ENCODE data around the gene FAM131A.
"Not testable (repeated sequence)": the region's sequence is repeated elsewhere in the genome, so short reads cannot be mapped to it uniquely, and the experiment has no call there.

Gene FAM131A

GRCh38 chr3:184320104-184320445 is 17.3 kb upstream of the FAM131A start:
- peak; percentile 94 for DNase-seq

- DNase-seq: no peak
These were observed 15.7 kb upstream of the FAM131A start for GRCh38 chr3:184321666-184322065.

DNA sequence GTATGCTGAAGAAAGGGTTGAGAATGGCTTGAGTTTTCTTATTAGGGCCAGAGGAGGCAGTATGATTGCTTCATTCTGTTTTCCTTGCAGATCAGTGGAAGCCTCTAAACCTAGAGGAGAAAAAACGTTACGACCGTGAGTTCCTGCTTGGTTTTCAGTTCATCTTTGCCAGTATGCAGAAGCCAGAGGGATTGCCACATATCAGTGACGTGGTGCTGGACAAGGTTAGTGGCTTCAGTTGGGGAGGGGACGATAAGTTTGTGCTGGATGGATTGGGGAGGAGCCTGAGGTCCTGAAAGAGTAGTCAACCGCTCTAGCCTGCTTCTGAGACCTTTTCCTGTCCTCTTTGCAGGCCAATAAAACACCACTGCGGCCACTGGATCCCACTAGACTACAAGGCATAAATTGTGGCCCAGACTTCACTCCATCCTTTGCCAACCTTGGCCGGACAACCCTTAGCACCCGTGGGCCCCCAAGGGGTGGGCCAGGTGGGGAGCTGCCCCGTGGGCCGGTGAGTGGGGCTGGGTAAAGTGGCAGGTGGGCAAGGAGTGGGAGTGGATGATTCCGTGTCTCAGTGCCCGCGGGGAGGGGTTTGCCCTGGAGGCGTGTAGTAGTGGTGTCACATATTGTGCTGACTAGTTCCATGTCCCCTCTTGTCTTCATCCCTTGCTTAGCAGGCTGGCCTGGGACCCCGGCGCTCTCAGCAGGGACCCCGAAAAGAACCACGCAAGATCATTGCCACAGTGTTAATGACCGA is 14.5 kb upstream of the FAM131A start:
- no peak for DNase-seq

GRCh38 chr3:184323696-184324095 is 13.7 kb upstream of the FAM131A start:
- DNase-seq: no peak

GRCh38 chr3:184325269-184325668 is 12.1 kb upstream of the FAM131A start:
- DNase-seq: no peak

- no peak for DNase-seq
These were observed 11.6 kb upstream of the FAM131A start for GRCh38 chr3:184325715-184326369.

DNA sequence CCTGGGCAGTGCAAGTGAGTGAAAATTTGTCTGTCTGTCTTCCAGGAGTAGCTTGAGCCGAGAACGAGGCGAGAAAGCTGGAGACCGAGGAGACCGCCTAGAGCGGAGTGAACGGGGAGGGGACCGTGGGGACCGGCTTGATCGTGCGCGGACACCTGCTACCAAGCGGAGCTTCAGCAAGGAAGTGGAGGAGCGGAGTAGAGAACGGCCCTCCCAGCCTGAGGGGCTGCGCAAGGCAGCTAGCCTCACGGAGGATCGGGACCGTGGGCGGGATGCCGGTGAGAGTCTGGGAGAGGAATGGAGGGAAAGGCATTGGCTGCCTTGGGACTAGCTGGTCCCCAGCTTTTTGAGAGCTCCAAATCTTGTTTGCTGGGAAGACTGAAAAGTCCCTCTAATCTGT is 10.2 kb upstream of the FAM131A start:
- no peak for DNase-seq

DNA sequence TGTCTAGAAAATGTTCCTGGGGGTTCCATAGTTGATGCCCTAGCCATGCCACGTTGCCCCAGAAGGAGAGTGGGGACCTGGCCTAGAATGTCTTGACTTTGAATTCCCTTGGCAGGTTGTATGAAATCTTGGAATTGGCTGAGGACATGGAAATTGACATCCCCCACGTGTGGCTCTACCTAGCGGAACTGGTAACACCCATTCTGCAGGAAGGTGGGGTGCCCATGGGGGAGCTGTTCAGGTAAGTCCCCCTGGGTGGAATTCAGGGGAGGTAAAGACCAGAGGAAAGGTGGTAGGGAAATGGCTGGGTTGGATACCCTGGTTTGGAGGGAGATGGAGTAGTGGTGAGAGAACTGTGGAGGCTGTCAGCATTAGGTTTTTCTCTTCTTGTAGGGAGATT is 8.9 kb upstream of the FAM131A start:
- no peak for DNase-seq

- peak; percentile 20 for DNase-seq
These were observed 4.9 kb upstream of the FAM131A start for GRCh38 chr3:184332370-184333090.

- no peak for DNase-seq
These were observed 4.2 kb upstream of the FAM131A start for GRCh38 chr3:184333190-184333589.

DNA sequence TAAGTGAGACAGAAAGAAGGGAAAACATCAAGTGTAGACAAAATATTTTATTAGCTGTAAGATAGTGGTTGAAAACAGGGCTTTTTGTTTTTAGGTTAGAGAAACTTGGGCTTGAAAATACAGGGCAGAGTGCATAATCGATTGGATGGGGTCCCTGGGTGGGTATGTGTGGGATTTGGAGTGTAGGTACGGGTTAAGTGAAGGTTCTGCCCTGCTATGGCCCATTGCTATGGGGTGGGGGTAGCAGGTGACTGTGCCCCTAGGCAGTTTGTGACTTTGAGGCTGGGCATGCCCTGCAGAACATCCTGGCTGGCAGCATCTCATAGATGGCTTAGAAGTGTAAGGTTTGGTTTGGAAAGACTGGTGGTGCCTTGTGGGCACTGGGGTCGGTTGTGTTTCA is 3.7 kb upstream of the FAM131A start:
- DNase-seq: no peak

DNA sequence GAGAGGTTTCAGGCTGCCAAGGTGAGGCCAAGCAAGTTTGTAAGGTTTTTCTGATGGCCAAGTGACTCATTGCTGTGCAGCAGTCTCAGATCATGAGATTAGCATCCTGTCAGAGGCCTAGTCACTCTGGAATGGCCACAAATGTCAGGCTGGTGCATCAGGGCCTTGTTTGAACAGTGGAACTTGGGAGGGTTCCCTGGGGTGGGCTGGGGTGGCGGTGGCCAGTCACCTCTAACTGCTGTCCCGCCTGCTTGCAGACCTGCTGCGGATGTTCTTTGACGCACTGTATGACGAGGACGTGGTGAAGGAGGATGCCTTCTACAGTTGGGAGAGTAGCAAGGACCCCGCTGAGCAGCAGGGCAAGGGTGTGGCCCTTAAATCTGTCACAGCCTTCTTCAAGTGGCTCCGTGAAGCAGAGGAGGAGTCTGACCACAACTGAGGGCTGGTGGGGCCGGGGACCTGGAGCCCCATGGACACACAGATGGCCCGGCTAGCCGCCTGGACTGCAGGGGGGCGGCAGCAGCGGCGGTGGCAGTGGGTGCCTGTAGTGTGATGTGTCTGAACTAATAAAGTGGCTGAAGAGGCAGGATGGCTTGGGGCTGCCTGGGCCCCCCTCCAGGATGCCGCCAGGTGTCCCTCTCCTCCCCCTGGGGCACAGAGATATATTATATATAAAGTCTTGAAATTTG is 2.8 kb upstream of the FAM131A start:
- peak; percentile 34 for DNase-seq

GRCh38 chr3:184335291-184335660 is 2.1 kb upstream of the FAM131A start:
- no peak for DNase-seq

DNA sequence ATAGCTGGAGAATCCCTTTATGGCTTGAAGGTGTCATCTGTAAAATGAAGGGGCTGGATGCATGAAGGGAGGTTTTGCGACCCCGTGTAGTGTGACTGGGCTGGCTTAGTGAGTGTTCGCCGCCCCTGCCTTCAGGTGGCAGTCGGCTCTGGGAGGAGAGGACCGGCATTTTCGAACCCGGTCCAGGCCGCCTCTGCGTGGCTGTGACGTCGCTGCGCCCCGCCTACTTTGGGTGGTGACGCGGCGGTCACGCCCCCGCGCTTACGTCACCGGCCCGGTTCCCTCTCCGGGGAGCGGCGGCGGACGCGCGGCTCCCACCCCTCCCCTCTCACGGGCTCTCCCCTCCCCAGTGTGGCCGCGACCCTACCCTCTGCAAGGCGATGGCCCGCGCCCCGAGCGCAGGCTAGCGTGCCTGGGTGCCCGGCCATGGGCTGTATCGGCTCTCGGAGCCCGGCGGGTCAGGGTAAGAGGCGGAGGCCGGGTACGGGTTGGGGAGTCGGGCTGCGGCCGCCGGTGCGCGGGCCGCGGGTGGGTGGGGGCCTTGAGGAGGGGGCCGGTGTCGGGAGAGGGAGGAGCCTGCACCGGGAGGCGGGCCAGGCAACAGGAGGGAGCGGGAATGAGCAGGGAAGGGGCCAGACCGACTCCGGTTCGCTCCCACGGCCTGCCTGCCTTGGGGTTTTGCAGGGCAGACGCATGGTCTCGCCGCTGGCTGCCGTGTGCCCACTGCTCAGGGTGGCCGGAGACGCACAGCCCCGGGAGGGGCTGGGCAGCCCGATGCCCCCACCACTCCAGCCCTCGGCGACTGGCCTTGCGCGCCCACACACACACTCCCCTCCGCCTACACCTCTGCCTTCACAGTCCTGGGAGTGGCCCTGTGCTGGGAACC is 1.5 kb upstream of the FAM131A start:
- DNase-seq: peak; percentile 93

DNA sequence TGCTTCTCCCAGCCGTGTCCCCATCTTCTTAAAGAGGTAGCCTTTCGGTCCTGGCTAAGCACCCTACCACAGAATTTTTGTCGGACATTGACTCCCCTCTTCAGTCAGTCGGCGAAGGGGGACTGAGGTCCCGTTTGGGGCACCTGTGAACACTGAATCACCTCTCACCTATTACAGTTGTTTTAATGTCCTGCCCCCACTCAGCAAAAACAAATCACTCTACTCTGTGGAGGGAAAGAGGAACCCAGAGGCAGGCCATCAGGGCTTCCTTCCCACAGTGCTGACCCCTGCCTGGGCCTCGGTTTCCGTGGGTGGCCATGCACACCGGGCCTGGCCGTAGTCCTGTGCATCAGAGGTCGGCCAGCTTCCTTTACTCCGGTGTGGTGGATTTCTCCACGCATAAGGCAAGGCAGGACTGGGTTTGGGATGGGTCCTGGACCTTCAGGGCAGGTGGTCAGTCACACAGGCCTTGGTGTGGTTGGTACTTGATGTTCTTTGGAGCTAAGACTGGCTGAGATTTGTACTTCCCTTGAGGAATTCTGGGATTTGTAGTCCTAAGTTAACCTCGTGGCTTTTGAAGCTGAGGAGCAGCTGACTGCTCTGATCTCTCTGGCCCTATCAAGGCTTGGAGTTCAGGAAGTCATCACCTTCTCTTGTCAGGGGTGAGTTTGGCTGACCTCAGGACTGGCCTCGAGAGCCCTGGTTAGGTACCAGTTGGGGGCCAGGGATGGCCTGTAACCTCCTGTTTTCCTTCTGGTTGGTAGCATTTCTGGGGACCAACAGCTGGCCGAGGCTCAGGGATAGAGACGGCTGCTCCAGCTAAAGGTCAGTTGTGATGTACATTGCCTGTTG is 627 bp upstream of the FAM131A start:
- DNase-seq: peak; percentile 54

- no peak for DNase-seq
These were observed 581 bp downstream of the FAM131A start for GRCh38 chr3:184337981-184338380.

GRCh38 chr3:184338511-184338945 is 1.1 kb downstream of the FAM131A start:
- DNase-seq: peak; percentile 92

GRCh38 chr3:184339001-184339400 is 1.6 kb downstream of the FAM131A start:
- no peak for DNase-seq

GRCh38 chr3:184339451-184340135 is 2.2 kb downstream of the FAM131A start:
- DNase-seq: not testable (repeated sequence)

- no peak for DNase-seq
These were observed 4.5 kb downstream of the FAM131A start for GRCh38 chr3:184341925-184342324.

Measured in femur (tissue), 1 donor.